Superior temporal gyrus (tissue), 1 donor: Measurements from ENCODE around the gene C9orf153.
"Not testable (repeated sequence)": the region's sequence is repeated elsewhere in the genome, so short reads cannot be mapped to it uniquely, and the experiment has no call there.

ENCODE experiments used
- DNase-seq: peaks from one replicate; pipeline ENCODE4 v3.0.0-alpha.2; 2016; ENCODE audit errors: extremely low spot score

Gene C9orf153

DNA sequence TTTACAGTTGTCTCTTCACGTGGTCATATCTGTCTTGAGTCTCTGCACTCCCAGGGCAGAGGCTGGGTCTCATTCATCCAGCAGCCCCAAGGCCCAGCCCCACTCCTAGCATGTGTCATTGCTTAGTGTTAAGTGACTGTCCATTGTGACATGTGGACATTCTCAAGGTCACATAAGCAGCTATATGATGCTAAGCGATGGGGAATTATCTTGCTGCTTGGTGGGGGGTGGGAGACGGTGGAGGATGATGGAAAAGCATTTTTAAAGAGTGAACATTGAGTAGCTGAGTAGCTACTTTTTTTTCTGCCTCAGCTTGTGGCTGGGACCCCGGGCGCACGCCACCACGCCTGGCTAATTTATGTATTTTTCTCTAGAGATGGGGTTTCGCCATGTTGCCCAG lies at the start of gene C9orf153:
C9orf153 (minus strand) TSS at position 101 of the 400 bp plus-strand sequence. CDS start 30,054 bp downstream, outside the sequence.
- DNase-seq, result no peak

DNA sequence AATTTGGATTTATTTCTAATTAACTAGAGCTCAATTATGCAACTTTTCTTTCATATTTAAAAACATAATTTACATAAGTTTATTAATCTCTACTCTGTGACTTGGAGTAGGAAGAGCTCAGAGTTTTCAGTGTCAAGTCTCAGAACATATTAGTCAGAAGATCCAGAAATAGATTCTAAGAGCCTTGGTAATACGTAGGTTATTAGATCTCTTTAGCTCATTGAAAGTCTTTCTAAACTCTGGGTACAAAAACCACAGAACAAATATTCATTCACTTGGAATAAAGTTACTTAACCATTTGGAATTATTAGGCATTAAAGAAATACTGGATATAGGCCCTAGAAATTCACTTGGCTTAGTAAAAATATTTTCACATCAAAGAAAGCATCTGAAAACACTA lies 49.2 kb upstream of the C9orf153 start:
- DNase-seq, result no peak

DNA sequence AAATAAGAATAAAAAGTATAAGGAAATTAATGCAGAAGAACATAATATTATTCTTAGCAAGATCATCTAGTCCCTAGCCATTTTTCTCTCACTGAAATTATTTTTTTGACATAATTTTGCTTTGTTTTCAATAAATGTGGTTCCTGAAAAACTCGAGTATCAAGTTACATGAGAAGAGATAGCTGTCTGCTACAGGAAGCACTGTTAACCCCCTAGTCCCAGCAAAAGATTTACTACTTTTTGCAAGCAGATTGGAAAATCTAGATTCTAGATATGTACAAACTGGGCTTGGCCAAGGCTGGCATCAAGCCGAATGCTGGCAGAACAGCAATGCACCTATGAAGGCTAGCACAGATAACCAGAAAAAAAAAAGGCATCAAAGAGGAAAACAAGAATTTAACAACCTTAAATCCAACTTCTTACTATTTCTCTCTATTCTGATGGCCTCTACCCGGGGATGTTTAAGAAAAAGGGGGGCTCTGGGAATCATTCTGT lies 44.8 kb upstream of the C9orf153 start:
- no peak for DNase-seq

DNA sequence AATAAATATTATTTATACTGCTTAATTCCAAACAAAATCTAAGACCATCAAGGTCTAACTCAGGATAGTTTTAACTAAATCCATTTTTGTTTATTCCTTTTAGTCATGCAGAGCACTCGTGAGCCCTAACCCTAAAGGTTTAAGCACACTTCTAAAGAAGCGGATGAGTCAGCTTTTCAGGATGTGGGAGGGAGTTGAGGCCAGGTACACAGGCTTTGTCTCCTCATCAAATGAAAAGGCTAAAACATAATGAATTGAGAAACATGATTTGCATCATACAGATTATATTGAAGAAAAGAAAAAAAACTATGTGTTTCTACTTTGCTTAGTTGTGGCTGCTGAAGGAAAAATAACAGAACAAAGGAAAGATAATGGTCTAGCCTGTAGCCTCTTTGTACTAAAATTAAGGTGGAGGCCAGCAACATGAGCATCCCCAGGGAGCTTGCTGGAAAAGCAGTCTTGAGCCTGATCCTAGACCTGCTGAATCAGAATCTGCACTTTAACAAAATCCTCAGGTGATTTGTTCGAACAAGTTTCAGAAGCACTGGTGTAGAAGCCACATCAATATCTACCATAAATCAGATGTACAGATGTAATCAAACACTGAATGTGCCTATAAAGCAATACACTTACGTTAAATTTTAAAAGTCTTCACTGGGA lies 44.0 kb upstream of the C9orf153 start:
- no peak for DNase-seq

DNA sequence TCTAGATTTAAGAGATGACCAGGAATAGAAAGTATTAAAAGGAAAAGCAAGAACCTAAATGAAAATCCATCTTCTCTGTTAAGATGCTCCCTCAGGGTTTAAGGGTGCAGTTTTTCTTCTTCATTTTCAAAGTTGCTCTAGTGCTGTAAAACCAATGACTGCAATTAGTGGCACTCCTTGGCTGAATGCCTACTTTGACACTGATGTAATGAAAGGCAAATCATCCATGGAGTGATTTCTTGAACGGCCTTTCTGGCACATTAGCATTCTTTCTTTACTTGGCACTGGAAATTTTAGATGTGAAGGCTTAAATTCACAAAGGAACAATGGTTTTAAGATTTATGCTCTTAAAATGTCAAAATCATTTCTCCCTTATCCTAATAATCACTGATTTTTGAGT lies 42.2 kb upstream of the C9orf153 start:
- no peak for DNase-seq

DNA sequence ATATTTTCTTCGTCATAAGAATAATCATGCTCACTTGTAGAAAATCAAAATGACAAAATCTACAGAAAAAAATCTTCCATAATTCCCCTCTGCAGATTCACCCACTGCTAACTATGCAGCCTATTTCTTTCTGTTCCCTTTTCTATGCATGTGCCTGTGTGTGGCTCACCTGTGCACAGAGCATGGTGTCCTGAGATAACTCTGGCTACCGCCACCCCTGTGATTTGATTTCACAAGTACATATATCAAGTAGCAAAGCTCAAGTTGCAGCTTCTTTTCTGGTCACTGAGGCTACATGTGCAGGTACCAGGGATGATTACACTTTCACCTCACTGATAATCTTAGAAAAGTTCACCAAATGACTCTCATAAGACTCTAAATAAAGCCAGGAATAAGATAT lies 41.2 kb upstream of the C9orf153 start:
- DNase-seq, result no peak

DNA sequence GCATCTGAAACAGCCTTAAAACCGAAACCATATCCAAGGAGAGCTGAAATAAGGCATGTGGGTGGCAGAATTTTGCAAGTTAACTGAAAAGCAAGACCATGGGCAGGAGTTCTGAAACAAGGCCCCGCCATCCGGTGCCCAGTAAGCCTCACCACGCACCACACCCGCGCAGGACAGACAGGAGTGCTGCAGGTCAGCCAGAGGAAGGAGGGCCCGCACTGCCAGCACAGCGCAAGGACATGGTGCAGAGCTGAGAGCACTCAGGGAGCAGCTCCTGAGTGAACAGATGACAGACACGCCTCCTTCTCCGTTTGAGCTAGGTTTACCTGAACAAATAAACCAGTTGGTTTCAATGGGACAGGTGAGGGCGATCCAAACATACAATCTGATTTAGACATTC lies 39.4 kb upstream of the C9orf153 start:
- DNase-seq, result no peak

DNA sequence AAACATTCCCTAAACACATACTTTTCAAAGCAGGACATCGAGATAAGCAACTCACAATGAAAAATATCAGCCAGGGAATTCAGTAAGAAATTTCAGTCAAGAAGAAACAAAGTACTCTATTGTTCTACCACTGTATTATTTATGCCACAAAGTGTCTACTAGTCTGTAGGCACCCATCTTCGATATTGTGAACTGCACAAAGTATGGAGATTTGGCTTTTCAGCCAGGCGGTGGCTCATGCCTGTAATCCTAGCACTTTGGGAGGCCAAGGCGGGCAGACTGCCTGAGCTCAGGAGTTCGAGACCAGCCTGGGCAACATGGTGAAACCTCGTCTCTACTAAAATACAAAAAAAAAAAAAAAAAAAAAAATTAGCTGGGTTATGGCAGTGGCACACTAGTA lies 30.9 kb upstream of the C9orf153 start:
- not testable (repeated sequence) for DNase-seq

DNA sequence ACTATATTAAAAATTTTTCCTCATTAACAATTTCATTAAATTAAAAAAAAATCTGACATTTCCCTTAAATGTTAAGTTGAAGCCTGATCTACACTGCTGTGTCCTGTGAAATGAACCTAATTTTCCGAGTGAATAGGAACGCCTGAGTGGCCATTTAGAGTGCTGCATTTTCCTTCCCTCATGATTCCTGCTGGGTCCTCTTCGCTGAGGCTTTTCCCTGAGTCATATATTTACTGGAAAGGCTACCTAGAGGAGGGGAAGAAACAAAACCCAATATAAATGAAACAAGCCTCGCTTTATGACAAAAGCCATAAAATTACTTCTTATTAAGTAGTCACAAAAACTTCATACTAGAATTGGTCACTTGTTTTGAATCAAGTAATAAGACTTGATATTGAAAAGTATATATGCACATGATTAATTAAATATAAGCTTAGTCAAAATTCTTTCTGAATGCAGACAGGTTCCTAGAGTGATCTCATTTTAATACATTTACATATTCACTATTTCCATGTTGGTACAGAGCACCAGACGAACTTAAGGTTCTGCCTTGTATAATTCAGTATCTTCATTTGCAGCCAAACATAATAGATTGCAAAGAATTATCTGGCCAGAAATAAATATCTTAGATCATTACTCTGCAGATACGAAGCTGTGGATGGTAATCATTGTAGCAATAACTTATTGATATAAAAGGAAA lies 29.2 kb upstream of the C9orf153 start:
- DNase-seq, result no peak

DNA sequence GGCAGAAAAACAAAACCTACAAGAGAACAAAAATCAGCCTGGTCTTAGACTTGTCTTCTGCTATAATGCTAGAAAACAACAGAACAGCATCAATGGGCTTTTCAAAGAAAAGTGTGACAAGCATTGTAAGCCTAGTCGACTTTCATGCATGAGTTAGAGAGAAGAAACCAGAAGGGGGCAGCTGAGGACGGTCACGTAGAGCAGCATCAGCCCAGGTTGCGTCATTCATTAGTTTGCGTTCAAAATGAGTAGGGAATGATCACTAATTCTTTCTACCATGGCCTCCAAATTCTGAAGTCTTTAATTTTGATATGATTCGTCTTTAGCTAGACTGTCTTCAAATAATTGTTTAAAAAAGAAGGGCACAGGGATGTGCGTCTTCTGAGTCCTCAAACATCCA lies 27.6 kb upstream of the C9orf153 start:
- no peak for DNase-seq

DNA sequence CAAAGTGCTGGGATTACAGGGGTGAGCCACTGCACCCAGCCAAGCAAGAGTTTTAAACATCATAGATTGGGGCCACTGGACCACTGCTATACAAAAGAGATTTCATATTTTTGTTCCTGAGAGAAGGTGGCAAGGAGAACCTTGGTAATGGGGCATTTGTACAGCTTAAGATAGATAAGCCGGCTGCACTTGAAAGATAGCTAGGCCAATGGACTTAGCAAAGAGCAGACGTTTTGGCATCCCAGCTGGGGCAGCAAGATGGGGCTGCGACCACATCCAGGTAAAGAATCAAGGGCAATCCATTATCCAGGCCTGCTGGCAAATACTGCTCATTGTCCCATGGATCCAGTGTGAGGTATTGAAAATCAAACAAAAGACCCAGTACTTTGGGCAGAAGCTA lies 26.8 kb upstream of the C9orf153 start:
- DNase-seq, result no peak

DNA sequence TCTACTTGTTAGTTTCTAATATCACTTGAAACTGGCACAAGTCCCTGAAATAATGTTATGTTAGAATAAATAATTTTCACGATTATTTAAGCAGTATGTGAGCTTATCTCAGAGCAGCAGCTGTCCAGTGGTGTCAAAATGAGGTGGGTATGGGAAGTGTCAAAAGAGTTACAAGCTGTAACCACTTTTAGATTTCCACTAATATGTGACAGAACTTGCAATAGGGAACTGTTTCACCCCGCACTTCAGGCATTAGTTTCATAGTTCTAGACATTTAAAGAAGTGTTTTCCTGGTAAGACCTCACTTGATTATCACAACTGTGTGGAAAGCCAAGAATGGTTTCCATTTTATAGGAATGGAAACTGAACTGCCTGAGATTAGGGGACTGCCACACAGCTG lies 25.8 kb upstream of the C9orf153 start:
- no peak for DNase-seq

DNA sequence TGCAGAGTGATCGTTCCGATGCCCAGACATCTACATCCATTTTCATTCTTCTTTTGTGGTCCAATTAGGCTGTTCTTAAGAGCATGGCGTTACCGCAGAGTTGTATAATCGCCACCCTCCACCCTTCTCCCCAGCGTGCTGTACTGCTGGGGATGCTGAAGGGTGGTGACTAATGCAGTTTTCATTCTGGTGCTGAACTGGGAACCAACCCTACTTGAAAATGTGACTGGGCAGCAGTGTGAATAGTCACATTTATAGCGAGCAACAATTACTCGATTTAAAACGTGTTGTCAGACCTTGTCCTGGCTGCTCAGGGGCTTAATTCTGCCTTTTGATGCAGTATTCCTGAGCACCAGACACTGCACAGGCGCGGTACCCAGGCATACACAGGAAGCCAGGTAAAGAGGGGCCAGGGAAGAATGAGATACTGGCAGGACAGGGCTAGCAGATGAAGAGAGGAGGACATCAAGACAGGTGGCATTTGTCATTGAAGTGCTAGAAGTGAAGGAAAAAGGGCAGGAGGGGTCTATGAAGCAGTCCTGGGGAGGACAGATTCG lies 23.6 kb upstream of the C9orf153 start:
- peak; percentile 75 for DNase-seq

DNA sequence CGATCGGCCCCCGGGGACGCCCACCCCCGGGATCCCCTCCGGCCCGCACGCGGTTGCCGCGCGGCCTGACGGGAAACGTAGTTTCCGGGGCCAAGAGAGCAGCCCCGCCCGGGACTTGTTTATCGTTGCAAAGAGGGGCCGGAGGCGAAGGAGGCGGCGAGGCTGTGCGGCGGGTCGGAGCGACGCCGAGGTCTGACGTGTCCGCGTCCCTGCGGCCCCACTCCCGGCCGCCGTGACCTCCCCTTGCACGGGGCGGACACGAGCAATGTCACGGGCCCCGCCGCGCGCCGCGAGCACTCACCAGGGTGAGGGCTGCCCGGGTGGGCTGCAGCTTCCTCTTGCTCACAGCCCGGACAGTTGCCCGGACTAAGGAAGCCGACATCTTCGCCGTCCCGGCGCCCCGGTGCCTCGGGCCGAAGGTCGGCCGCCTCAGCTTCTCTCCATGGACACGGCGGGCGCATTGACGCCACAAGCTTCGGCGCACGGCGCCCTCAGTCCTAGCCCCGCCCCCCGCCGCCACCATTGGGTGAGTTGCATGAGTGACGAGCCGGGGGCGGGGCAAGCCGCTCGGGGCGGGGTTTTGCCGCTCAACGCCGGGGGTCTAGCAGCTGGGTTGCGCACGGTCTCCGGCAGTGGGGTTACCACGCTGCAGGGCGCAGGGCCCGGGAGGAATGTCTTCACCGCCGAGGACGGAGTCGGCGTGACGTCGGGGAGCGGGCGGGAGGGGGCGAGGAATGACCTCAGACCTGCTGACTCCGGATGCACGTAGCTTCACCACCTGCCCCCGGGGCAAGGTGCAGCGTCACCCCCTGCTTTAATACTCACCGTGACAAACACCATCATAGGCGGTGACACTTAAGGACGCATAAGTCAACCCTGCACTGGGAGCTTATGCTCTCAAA lies 22.9 kb upstream of the C9orf153 start, which contains the start of gene ISCA1:
ISCA1 (minus strand) TSS at position 462 of the 902 bp plus-strand sequence; CDS start at position 382, 80 bp downstream.
- peak; percentile 91 for DNase-seq

DNA sequence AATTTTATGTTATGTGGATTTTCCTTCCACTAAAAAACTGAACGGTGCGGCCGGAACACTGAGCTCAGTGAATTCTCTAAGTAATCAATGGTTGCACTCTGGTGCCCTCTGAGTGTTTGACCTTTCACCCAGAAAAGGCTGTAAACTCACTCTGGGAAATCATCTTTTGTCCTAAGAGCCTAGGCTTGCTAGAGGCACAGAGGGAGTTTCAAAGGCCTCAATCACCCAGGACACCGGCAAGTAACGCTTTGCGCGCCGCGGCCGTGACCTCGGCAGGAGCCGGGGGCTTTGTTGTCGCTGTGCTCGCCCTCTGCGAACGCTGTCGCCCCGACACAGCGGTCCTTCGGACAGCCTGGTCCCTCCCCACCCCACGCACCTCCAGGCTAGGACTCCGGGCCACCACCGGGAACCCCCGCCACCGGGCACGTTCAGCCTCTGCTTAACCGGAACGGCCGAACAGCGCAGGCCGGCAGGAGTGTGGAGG lies 22.2 kb upstream of the C9orf153 start:
- DNase-seq, result no peak

DNA sequence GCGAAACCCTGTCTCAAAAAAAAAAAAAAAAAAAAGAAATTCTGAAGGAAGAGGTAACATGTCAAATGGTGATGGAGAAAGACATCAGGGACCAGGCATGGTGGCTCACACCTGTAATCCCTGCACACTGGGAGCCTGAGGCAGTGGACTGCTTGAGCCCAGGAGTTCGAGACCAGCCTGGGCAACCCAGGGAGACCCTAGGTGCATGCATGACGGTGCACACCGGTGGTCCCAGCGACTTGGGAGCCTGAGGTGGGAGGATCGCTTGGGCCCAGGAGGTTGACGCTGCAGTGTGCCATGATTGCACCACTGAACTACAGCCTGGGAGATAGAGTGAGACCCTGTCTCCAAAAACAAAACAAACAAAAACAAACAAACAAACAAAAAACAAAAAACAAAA lies 21.1 kb upstream of the C9orf153 start:
- DNase-seq, result no peak

DNA sequence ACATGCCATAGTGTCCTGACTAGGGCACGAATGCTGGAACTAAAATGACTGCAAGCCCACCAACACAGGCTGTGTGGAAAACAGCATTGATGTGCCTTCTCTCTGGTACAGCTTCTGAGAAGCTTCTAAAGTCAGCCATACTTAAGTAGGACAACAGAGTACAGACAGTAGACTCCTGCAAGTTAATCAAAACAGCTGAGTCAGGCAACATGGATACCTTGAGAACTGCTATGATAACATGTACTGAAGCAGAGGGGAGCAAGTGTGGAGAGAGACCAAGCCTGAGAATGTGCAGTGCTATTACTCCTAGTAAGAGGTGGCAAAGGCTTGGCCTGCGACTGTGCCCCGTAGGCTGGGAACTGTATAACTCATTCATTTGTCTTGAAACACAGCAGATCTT lies 20.4 kb upstream of the C9orf153 start:
- no peak for DNase-seq

DNA sequence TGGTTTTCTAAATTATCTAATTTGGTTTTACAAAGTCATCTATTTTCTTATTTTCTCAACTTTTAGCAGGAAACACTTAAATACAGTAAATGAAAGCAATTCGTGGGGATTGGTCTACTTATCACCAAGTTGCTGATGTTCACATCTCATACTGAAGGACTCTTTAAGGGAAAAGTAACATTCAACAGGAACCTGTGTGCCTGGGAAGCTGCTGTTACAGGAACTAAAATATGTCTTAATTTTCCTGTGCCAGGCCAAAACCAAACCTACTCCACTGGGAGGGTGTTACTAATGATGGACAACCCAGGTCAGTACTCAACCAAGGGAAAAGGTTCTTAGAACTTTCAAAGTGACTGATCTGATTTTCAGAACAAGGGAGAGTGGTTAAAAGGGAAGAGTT lies 17.6 kb upstream of the C9orf153 start:
- DNase-seq, result no peak

DNA sequence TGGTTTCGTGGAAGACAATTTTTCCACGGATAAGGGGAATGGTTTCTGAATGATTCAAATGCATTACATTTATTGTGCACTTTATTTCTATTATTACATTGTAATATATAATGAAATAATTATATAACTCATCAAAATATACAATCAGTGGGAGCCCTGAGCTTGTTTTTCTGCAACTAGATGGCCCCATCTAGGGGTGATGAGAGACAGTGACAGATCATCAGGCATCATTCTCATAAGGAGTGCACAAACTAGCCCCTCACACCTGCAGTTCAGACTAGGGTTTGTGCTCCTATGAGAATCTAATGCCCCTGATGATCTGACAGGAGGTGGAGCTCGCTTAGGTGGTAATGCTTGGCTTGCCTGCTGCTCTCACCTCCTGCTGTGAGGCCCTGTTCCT lies 16.5 kb upstream of the C9orf153 start:
- DNase-seq, result no peak

DNA sequence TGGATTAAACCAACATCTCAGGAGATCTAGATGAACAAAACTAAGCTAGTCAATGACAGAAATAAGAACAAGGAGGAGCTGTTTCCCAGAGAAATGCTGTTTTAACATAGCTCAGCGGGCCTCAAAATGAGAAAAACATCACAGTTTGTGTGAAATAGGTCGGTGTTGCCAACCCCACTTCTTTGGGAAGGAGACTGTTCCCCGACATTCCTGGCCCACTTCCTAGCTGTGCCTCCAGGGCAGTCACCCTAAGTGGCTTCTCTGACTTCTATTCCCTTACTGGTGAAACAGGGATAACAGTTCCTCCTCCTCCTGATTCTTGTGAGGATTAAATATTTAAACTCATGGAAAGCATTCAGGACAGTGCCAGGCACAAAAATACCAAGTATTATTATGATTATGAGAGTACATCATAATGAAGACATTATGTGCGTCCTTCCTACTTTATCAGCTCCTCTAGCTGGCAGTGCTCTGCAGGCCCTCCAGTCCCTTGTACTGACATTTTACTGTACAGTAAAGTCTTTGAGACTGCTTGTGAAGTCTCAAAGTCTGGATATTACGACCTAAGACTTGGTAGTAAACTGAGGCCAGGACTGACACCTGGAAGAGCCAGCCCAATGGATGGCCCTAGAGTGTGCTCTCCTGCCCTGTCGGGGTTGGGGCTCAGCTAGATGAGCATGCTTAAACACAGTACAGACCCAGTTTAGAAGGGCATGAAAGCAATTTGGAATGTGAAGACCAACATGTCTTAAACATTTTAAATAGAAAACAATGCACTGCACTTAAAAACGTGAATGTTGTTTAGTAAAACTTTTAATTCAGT lies 15.6 kb upstream of the C9orf153 start:
- DNase-seq, result no peak

DNA sequence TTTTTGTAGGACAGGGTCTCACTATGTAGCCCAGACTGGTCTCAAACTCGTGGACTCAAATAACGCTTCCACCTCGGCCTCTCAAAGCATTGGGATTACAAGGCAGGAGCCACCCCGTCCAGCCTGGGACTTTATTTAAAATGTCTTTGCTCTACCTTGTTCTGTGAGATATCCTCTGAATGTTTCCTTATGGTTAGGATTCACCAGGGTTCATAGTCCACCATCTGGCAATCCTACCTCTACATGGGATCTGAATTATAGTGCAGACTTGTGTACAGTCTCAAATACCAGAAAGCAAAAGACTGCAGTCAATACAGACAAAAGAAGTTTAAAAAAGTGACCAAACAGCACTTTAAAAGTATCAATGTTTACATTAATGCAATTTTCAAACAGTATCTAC lies 12.8 kb upstream of the C9orf153 start:
- no peak for DNase-seq
